T-cell (primary cell): ENCODE results near the gene CTDP1. TPM values are rescaled to one million over a fixed set of nuclear protein-coding genes. Genes with fewer than 3 reads are reported as not detected.

Experiments used
- ATAC-seq, 4 experiments: fragments of 200-7000 bp in 3 of 4; fragments of 150-1000 bp in 1 of 4; cut with Tn5 transposase; replicated peaks in 1 of 4; 1 replicate in 3 of 4; 2 replicates in 1 of 4; pipeline ENCODE4 v1.10.0; 2021; ENCODE audit warnings: moderate library complexity in 3 of 4, mild to moderate bottlenecking in 2 of 4, moderate number of reproducible peaks in 1 of 4
- CTCF ChIA-PET, 2 donors: fragments of 300-600 bp; sonication (Branson Sonifier 250); formaldehyde crosslinking; loops; one replicate each; lab custom pipeline; 2022; ENCODE audit warnings: antibody characterized with exemption in 2 of 2; lab: Charles Lee
- POLR2A ChIA-PET, 2 donors: fragments of 300-600 bp; sonication (Branson Sonifier 250); formaldehyde crosslinking; loops; one replicate each; lab custom pipeline; 2022; ENCODE audit warnings: antibody characterized with exemption in 2 of 2; lab: Charles Lee
- DNase-seq, 35 experiments: peaks; one replicate each; pipeline versions ENCODE4 v3.0.0 to v3.0.0-alpha.2; 2013 to 2023
- H3K27ac ChIP-seq: one replicate; pipeline ENCODE4 v1.5.1; 2013; ENCODE audit warnings: low read length
- H3K27me3 ChIP-seq, 2 experiments: replicated peaks in 1 of 2; 1 replicate in 1 of 2; 2 replicates in 1 of 2; pipeline versions ENCODE4 v1.6.1 to v1.7.0; 2013; ENCODE audit warnings: low read length in 1 of 2, mixed read lengths in 1 of 2; ENCODE audit not compliant: control insufficient read depth in 2 of 2, insufficient read depth in 2 of 2; ENCODE audit errors: extremely low read depth in 1 of 2
- H3K36me3 ChIP-seq, 2 donors: 1 replicate in 1 of 2; 2 replicates in 1 of 2; pipeline versions ENCODE4 v1.6.1 to v1.7.0; 2013; ENCODE audit warnings: low read length in 1 of 2; ENCODE audit not compliant: control insufficient read depth in 2 of 2, insufficient read depth in 1 of 2; ENCODE audit errors: extremely low read depth in 1 of 2
- H3K4me1 ChIP-seq, 2 experiments: 1 replicate in 1 of 2; 2 replicates in 1 of 2; pipeline versions ENCODE4 v1.6.1 to v1.7.0; 2013; ENCODE audit warnings: low read length in 2 of 2, mixed read lengths in 1 of 2; ENCODE audit not compliant: insufficient read depth in 2 of 2, control insufficient read depth in 1 of 2; ENCODE audit errors: extremely low read depth in 1 of 2
- H3K4me3 ChIP-seq, 2 donors: 1 replicate in 1 of 2; 2 replicates in 1 of 2; pipeline versions ENCODE4 v1.5.1 to v1.7.0; 2013; ENCODE audit warnings: mild to moderate bottlenecking in 2 of 2, low read length in 1 of 2, moderate library complexity in 1 of 2; ENCODE audit not compliant: control insufficient read depth in 1 of 2; ENCODE audit errors: extremely low read depth in 1 of 2
- H3K9me3 ChIP-seq: 2 replicates; pipeline ENCODE4 v1.7.0; 2013
- H3K27ac Mint-ChIP-seq, 2 donors: one replicate each; pipeline ENCODE4 v1.8.0; 2020 to 2021; ENCODE audit warnings: mild to moderate bottlenecking in 2 of 2, mixed read lengths in 2 of 2
- H3K27me3 Mint-ChIP-seq, 2 donors: one replicate each; pipeline ENCODE4 v1.8.0; 2021 to 2022; ENCODE audit warnings: mixed read lengths in 2 of 2
- H3K36me3 Mint-ChIP-seq: one replicate; pipeline ENCODE4 v1.8.0; 2021; ENCODE audit warnings: mixed read lengths
- H3K4me1 Mint-ChIP-seq, 3 donors: one replicate each; pipeline ENCODE4 v1.8.0; 2020 to 2022; ENCODE audit warnings: mixed read lengths in 3 of 3, mild to moderate bottlenecking in 1 of 3
- H3K4me3 Mint-ChIP-seq, 3 donors: one replicate each; pipeline ENCODE4 v1.8.0; 2020 to 2022; ENCODE audit warnings: mild to moderate bottlenecking in 3 of 3, mixed read lengths in 3 of 3, moderate library complexity in 3 of 3
- H3K9me3 Mint-ChIP-seq, 3 donors: one replicate each; pipeline ENCODE4 v1.8.0; 2020 to 2022; ENCODE audit warnings: mixed read lengths in 3 of 3
- WGBS: methylation state at CpG from one replicate; pipeline ENCODE4 v1.1.5; 2013; ENCODE audit warnings: missing lambda C conversion rate; ENCODE audit not compliant: insufficient coverage; 5-methylcytosine and 5-hydroxymethylcytosine counted together
- total RNA-seq, 35 experiments: library from RNA in 6 of 35; stranded (reverse) in 6 of 35; fragments of 120-200 nt in 1 of 35; gene quantifications; one replicate each; pipeline versions ENCODE4 v1.2.1 to v1.2.4 and lab custom pipeline; 2013 to 2026

The CTDP1 gene
- total RNA-seq, 5 donors from 2014 or later (not counting 1 experiment from before 2014, with no cell fraction given) = 46.3 to 78.0 (median 49.4) TPM

GRCh38 chr18:79695269-79695668 lies 15.7 kb downstream of the CTDP1 start:
- Histone ChIP-seq H3K4me1 (peaks cover 0 to 16% of the 10 kb centered on the region in 2 experiments), H3K9me3 (no peaks in the 10 kb centered on the region), H3K4me3 (no peak overlapping the region), H3K27me3 (no peaks in the 10 kb centered on the region), H3K27ac (no peak overlapping the region), H3K36me3 (peaks cover 23 to 50% of the 10 kb centered on the region in 2 donors)
- no peaks in the 10 kb centered on the region for H3K27me3 Mint-ChIP-seq
- POLR2A ChIA-PET = interaction anchor here in 1 of 2 donors (0.6 kb wide), 1 partner anchor 15 kb away, joined by 3 read pairs; no protein-coding TSS in a partner anchor
- peaks cover 12 to 24% (median 23%) of the 10 kb centered on the region in 3 donors for H3K4me1 Mint-ChIP-seq
- H3K4me3 Mint-ChIP-seq = no peak overlapping the region
- no peak for ATAC-seq
- H3K9me3 Mint-ChIP-seq = no peaks in the 10 kb centered on the region
- DNase-seq = no peak
- CTCF ChIA-PET = no interaction called here
- no peak overlapping the region for H3K27ac Mint-ChIP-seq
- peaks cover 34% of the 10 kb centered on the region for H3K36me3 Mint-ChIP-seq
- 94% methylated on average over 12 of the region's 13 CpGs for WGBS

GRCh38 chr18:79695856-79696850 lies 16.6 kb downstream of the CTDP1 start:
- H3K27me3 Mint-ChIP-seq = no peaks in the 10 kb centered on the region
- ChIA-PET CTCF (no interaction called here), POLR2A (interaction anchor here in 1 of 2 donors (0.6 kb wide), 1 partner anchor 16 kb away, joined by 3 read pairs; no protein-coding TSS in a partner anchor)
- peaks cover 0 to 7% of the 10 kb centered on the region in 2 experiments for H3K4me1 ChIP-seq
- WGBS = 97% methylated on average over 48 of the region's 53 CpGs
- H3K36me3 Mint-ChIP-seq = peaks cover 37% of the 10 kb centered on the region
- no peak overlapping the region for H3K27ac Mint-ChIP-seq
- H3K36me3 ChIP-seq = peaks cover 18 to 59% of the 10 kb centered on the region in 2 donors
- no peak for ATAC-seq
- H3K9me3 Mint-ChIP-seq = no peaks in the 10 kb centered on the region
- H3K27ac ChIP-seq = no peak overlapping the region
- peaks cover 8 to 17% (median 16%) of the 10 kb centered on the region in 3 donors for H3K4me1 Mint-ChIP-seq
- H3K4me3 Mint-ChIP-seq = no peak overlapping the region
- H3K9me3 ChIP-seq = no peaks in the 10 kb centered on the region
- no peak for DNase-seq
- no peak overlapping the region for H3K4me3 ChIP-seq
- H3K27me3 ChIP-seq = no peaks in the 10 kb centered on the region

- H3K4me3 ChIP-seq = no peak overlapping the region
- no peaks in the 10 kb centered on the region for H3K27me3 Mint-ChIP-seq
- DNase-seq = no peak
- WGBS = 95% methylated on average over 21 of the region's 24 CpGs
- H3K27me3 ChIP-seq = no peaks in the 10 kb centered on the region
- POLR2A ChIA-PET = no interaction called here
- no peak overlapping the region for H3K4me3 Mint-ChIP-seq
- no peaks in the 10 kb centered on the region for H3K9me3 ChIP-seq
- H3K9me3 Mint-ChIP-seq = no peaks in the 10 kb centered on the region
- CTCF ChIA-PET = no interaction called here
- H3K27ac Mint-ChIP-seq = no peak overlapping the region
- no peak overlapping the region for H3K27ac ChIP-seq
- no peak for ATAC-seq
- H3K36me3 ChIP-seq = peaks cover 18 to 66% of the 10 kb centered on the region in 2 donors
- peaks cover 7 to 14% (median 13%) of the 10 kb centered on the region in 3 donors for H3K4me1 Mint-ChIP-seq
- peaks cover 42% of the 10 kb centered on the region for H3K36me3 Mint-ChIP-seq
- H3K4me1 ChIP-seq = peaks cover 0 to 3% of the 10 kb centered on the region in 2 experiments
These were observed 17.6 kb downstream of the CTDP1 start for GRCh38 chr18:79697178-79697577.

GRCh38 chr18:79697976-79698375 lies 18.4 kb downstream of the CTDP1 start:
- Mint-ChIP-seq H3K4me3 (no peak overlapping the region), H3K4me1 (peaks cover 0 to 7% (median 5%) of the 10 kb centered on the region in 3 donors), H3K9me3 (no peaks in the 10 kb centered on the region), H3K36me3 (peaks cover 46% of the 10 kb centered on the region), H3K27ac (no peak overlapping the region), H3K27me3 (no peaks in the 10 kb centered on the region)
- ChIA-PET CTCF (no interaction called here), POLR2A (no interaction called here)
- WGBS = 98% methylated on average over 20 of the region's 22 CpGs
- peaks cover 18 to 73% of the 10 kb centered on the region in 2 donors for H3K36me3 ChIP-seq
- H3K9me3 ChIP-seq = no peaks in the 10 kb centered on the region
- ATAC-seq = no peak
- no peaks in the 10 kb centered on the region for H3K4me1 ChIP-seq
- DNase-seq = no peak
- no peak overlapping the region for H3K4me3 ChIP-seq
- no peak overlapping the region for H3K27ac ChIP-seq
- no peaks in the 10 kb centered on the region for H3K27me3 ChIP-seq

GRCh38 chr18:79698668-79699335 lies 19.2 kb downstream of the CTDP1 start:
- peaks cover 18 to 81% of the 10 kb centered on the region in 2 donors for H3K36me3 ChIP-seq
- Mint-ChIP-seq H3K9me3 (no peaks in the 10 kb centered on the region), H3K27ac (no peak overlapping the region), H3K4me3 (no peak overlapping the region), H3K4me1 (peaks cover 0 to 5% (median 4%) of the 10 kb centered on the region in 3 donors), H3K27me3 (no peaks in the 10 kb centered on the region), H3K36me3 (peaks cover 51% of the 10 kb centered on the region)
- CTCF ChIA-PET = no interaction called here
- no peak for ATAC-seq
- 99% methylated on average over 9 of the region's 14 CpGs for WGBS
- POLR2A ChIA-PET = interaction anchor here (0.5 kb wide), 2 partner anchors 302 to 337 kb away, joined by 3 to 6 read pairs; no protein-coding TSS in a partner anchor
- H3K4me1 ChIP-seq = no peaks in the 10 kb centered on the region
- no peaks in the 10 kb centered on the region for H3K9me3 ChIP-seq
- no peaks in the 10 kb centered on the region for H3K27me3 ChIP-seq
- no peak for DNase-seq
- no peak overlapping the region for H3K27ac ChIP-seq
- no peak overlapping the region for H3K4me3 ChIP-seq

- no peak overlapping the region for H3K4me3 ChIP-seq
- Mint-ChIP-seq H3K4me3 (no peak overlapping the region), H3K36me3 (peaks cover 55% of the 10 kb centered on the region), H3K27me3 (no peaks in the 10 kb centered on the region), H3K9me3 (no peaks in the 10 kb centered on the region), H3K27ac (no peak overlapping the region), H3K4me1 (peaks cover 0 to 6% (median 6%) of the 10 kb centered on the region in 3 donors)
- H3K9me3 ChIP-seq = no peaks in the 10 kb centered on the region
- DNase-seq (no peak), ATAC-seq (no peak)
- no peak overlapping the region for H3K27ac ChIP-seq
- H3K4me1 ChIP-seq = no peaks in the 10 kb centered on the region
- peaks cover 18 to 90% of the 10 kb centered on the region in 2 donors for H3K36me3 ChIP-seq
- H3K27me3 ChIP-seq = no peaks in the 10 kb centered on the region
- CTCF ChIA-PET = no interaction called here
- POLR2A ChIA-PET = no interaction called here
- whole genome bisulfite sequencing = 93% methylated on average over 8 of the region's 8 CpGs
These were observed 20.1 kb downstream of the CTDP1 start for GRCh38 chr18:79699653-79700052.
